A549 (cell line): ENCODE results near the gene PCDHA12. TPM values are rescaled to one million over a fixed set of nuclear protein-coding genes. Genes with fewer than 3 reads are reported as not detected.

Experiments used
- ATAC-seq, 2 experiments: fragments of 200-7000 bp in 1 of 2; fragments of >200 bp in 1 of 2; cut with Nextera tagmentation in 1 of 2; cut with Tn5 transposase in 1 of 2; 3 replicates each; pipeline versions ENCODE4 v1.8.0 to v1.9.1; 2018 to 2020; ENCODE audit warnings: mild to moderate bottlenecking in 1 of 2, moderate library complexity in 1 of 2
- CTCF ChIA-PET: fragments of 300-600 bp; sonication (Branson Sonifier 250); formaldehyde crosslinking; extraction: SDS; loops from one replicate; lab custom pipeline; 2021; ENCODE audit warnings: antibody characterized with exemption, inconsistent platforms; lab: Yijun Ruan, JAX
- POLR2A ChIA-PET: fragments of 350-600 bp; formaldehyde crosslinking; extraction: SDS; loops from one replicate; lab custom pipeline; 2021; ENCODE audit warnings: antibody characterized with exemption, inconsistent platforms; lab: Yijun Ruan, JAX
- DNase-seq, 2 experiments: peaks; one replicate each; pipeline versions ENCODE4 v3.0.0 to v3.0.0-alpha.2; 2011 to 2016; ENCODE audit warnings: low read depth in 1 of 2, low spot score in 1 of 2
- FAIRE-seq: peaks from 2 replicates; lab custom pipeline; 2011; peaks lifted over from hg19 to GRCh38; lab: Jason Lieb, UNC
- H3K27ac ChIP-seq, 2 experiments: fragments of >200 bp; sonication (Bioruptor Twin); formaldehyde crosslinking; 3 replicates each; pipeline ENCODE4 v1.5.1; 2016 to 2017
- H3K4me1 ChIP-seq: fragments of >200 bp; sonication (Bioruptor Twin); formaldehyde crosslinking; 3 replicates; pipeline ENCODE4 v1.6.1; 2016
- H3K4me2 ChIP-seq: fragments of >200 bp; sonication (Bioruptor Twin); formaldehyde crosslinking; 3 replicates; pipeline ENCODE4 v1.6.1; 2016
- H3K4me3 ChIP-seq: fragments of >200 bp; sonication (Bioruptor Twin); formaldehyde crosslinking; 3 replicates; pipeline ENCODE4 v1.5.1; 2016
- H3K9me3 ChIP-seq: fragments of >200 bp; sonication (Bioruptor Twin); formaldehyde crosslinking; 3 replicates; pipeline ENCODE4 v1.6.1; 2016
- CBX2 ChIP-seq: fragments of 200-600 bp; sonication (generic); IDR thresholded peaks from 2 replicates; pipeline ENCODE4 v1.6.1; 2016; ENCODE audit warnings: low read depth, mild to moderate bottlenecking, borderline replicate concordance
- CTCF ChIP-seq: fragments of >200 bp; sonication (Bioruptor Twin); formaldehyde crosslinking; IDR thresholded peaks from 3 replicates; pipeline ENCODE4 v1.5.1; 2016
- FOSB ChIP-seq: fragments of 250-450 bp; sonication (Bioruptor Pico); IDR thresholded peaks from 2 replicates; pipeline ENCODE4 v1.5.0; 2020; ENCODE audit warnings: mild to moderate bottlenecking, moderate library complexity
- GATA3 ChIP-seq: IDR thresholded peaks from 2 replicates; pipeline ENCODE4 v1.6.1; 2012; ENCODE audit warnings: borderline replicate concordance
- HEYL ChIP-seq: fragments of 250-450 bp; sonication (Bioruptor Pico); IDR thresholded peaks from 2 replicates; pipeline ENCODE4 v1.8.0; 2021; ENCODE audit warnings: mild to moderate bottlenecking, moderate library complexity
- JUN ChIP-seq, 2 experiments: fragments of >200 bp; sonication (Bioruptor Twin); formaldehyde crosslinking; IDR thresholded peaks; 2 replicates in 1 of 2; 3 replicates in 1 of 2; pipeline ENCODE4 v1.6.1; 2016 to 2017
- MAX ChIP-seq: IDR thresholded peaks from 2 replicates; pipeline ENCODE4 v1.6.1; 2012
- MAZ ChIP-seq: fragments of 150-350 bp; IDR thresholded peaks from 2 replicates; pipeline ENCODE4 v1.6.1; 2014; ENCODE audit warnings: antibody characterized with exemption, low read depth, low read length, borderline replicate concordance
- NFE2L2 ChIP-seq: fragments of 150-350 bp; conservative IDR thresholded peaks from 2 replicates; pipeline ENCODE4 v1.6.1; 2014; ENCODE audit warnings: low read length
- RAD21 ChIP-seq, 2 experiments: fragments of >200 bp in 1 of 2; sonication (Bioruptor Twin) in 1 of 2; formaldehyde crosslinking in 1 of 2; IDR thresholded peaks in 1 of 2; conservative IDR thresholded peaks in 1 of 2; 2 replicates in 1 of 2; 3 replicates in 1 of 2; pipeline ENCODE4 v1.6.1; 2012 to 2018; ENCODE audit warnings: inconsistent platforms in 1 of 2
- RARB ChIP-seq: fragments of 250-450 bp; sonication (Bioruptor Pico); IDR thresholded peaks from 2 replicates; pipeline ENCODE4 v1.8.0; 2021; ENCODE audit warnings: mild to moderate bottlenecking, moderate library complexity
- RCOR1 ChIP-seq: fragments of 150-350 bp; IDR thresholded peaks from 2 replicates; pipeline ENCODE4 v1.6.1; 2014; ENCODE audit warnings: antibody characterized with exemption, low read length, low read depth
- RFX5 ChIP-seq: fragments of 450-650 bp; IDR thresholded peaks from 2 replicates; pipeline ENCODE4 v1.7.1; 2014; ENCODE audit warnings: antibody characterized with exemption, mild to moderate bottlenecking, moderate library complexity
- SMC3 ChIP-seq: fragments of >200 bp; sonication (Bioruptor Twin); formaldehyde crosslinking; IDR thresholded peaks from 3 replicates; pipeline ENCODE4 v1.6.1; 2018; ENCODE audit warnings: inconsistent platforms
- TP53 ChIP-seq: fragments of 250-450 bp; sonication (Bioruptor Pico); IDR thresholded peaks from 2 replicates; pipeline ENCODE4 v1.5.0; 2021; ENCODE audit warnings: mild to moderate bottlenecking, moderate library complexity
- WGBS: methylation state at CpG from one replicate; pipeline ENCODE4 v1.1.6; 2017; ENCODE audit errors: missing lambda C conversion rate; 5-methylcytosine and 5-hydroxymethylcytosine counted together
- polyA plus RNA-seq, 4 experiments: library from polyadenylated mRNA; depleted of rRNA in 3 of 4; stranded (reverse); fragments of >200 nt; fragmentation: RNase III in 1 of 4; extraction: RNeasy Plus Mini Kit Qiagen cat#74134 plus additional on column Dnase treatment in 1 of 4; gene quantifications; 2 replicates in 3 of 4; 3 replicates in 1 of 4; pipeline ENCODE4 v1.2.3, GENCODE V29; 2011 to 2017
- TF ChIP-seq, protein P1 (sequence below): fragments of 250-450 bp; sonication (Bioruptor Pico); IDR thresholded peaks from 2 replicates; pipeline ENCODE4 v1.5.0; 2020; ENCODE audit warnings: low read depth, mild to moderate bottlenecking, moderate library complexity

PCDHA12 gene
- polyA plus RNA-seq, 2 of the 4 experiments (the other 2 are of a cell fraction): 2.5 to 2.9 TPM

DNA sequence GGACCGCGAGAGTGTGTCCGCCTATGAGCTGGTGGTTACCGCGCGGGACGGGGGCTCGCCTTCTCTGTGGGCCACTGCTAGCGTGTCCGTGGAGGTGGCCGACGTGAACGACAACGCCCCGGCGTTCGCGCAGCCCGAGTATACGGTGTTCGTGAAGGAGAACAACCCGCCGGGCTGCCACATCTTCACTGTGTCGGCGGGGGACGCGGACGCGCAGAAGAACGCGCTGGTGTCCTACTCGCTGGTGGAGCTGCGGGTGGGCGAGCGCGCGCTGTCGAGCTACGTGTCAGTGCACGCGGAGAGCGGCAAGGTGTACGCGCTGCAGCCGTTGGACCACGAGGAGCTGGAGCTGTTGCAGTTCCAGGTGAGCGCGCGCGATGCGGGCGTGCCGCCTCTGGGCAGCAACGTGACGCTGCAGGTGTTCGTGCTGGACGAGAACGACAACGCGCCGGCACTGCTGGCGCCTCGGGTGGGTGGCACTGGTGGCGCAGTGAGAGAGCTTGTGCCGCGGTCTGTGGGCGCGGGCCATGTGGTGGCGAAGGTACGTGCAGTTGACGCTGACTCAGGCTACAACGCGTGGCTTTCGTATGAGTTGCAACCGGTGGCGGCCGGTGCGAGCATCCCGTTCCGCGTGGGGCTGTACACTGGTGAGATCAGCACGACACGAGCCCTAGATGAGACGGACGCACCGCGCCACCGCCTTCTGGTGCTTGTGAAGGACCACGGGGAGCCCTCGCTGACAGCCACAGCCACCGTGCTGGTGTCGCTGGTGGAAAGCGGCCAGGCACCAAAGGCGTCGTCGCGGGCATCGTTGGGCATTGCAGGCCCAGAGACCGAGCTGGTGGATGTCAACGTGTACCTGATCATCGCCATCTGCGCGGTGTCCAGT is 39.2 kb upstream of the PCDHA12 start:
- TF ChIP-seq, protein P1, sequence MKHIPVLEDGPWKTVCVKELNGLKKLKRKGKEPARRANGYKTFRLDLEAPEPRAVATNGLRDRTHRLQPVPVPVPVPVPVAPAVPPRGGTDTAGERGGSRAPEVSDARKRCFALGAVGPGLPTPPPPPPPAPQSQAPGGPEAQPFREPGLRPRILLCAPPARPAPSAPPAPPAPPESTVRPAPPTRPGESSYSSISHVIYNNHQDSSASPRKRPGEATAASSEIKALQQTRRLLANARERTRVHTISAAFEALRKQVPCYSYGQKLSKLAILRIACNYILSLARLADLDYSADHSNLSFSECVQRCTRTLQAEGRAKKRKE (CRISPR knock-in tag): no peak
- TF ChIP-seq NFE2L2: no peak
- TF ChIP-seq RARB (CRISPR knock-in tag): no peak
- no peak for TF ChIP-seq MAZ
- no peak for TF ChIP-seq TP53 (CRISPR knock-in tag)
- no peak for TF ChIP-seq MAX
- TF ChIP-seq RCOR1: no peak
- no peak for TF ChIP-seq CBX2
- TF ChIP-seq JUN (IDR thresholded peaks at IDR 0.05): no peak
- TF ChIP-seq RFX5: no peak
- FAIRE-seq (no peak), ATAC-seq (no peak), DNase-seq (no peak)
- ChIA-PET CTCF (interaction anchor here (0.8 to 1.0 kb wide), 4 partner anchors 14 to 40 kb away, joined by 3 to 4 read pairs (median 3); partner anchors contain the start of genes PCDHA12 and PCDHA5), POLR2A (no interaction called here)
- 86% methylated on average over 91 of the region's 103 CpGs for WGBS
- Histone ChIP-seq H3K4me2 (no peak overlapping the region), H3K9me3 (peaks cover 5% of the 10 kb centered on the region; the same call in 1 of the 3 replicates), H3K4me1 (no peaks in the 10 kb centered on the region), H3K4me3 (no peak overlapping the region), H3K27ac (no peak overlapping the region)

DNA sequence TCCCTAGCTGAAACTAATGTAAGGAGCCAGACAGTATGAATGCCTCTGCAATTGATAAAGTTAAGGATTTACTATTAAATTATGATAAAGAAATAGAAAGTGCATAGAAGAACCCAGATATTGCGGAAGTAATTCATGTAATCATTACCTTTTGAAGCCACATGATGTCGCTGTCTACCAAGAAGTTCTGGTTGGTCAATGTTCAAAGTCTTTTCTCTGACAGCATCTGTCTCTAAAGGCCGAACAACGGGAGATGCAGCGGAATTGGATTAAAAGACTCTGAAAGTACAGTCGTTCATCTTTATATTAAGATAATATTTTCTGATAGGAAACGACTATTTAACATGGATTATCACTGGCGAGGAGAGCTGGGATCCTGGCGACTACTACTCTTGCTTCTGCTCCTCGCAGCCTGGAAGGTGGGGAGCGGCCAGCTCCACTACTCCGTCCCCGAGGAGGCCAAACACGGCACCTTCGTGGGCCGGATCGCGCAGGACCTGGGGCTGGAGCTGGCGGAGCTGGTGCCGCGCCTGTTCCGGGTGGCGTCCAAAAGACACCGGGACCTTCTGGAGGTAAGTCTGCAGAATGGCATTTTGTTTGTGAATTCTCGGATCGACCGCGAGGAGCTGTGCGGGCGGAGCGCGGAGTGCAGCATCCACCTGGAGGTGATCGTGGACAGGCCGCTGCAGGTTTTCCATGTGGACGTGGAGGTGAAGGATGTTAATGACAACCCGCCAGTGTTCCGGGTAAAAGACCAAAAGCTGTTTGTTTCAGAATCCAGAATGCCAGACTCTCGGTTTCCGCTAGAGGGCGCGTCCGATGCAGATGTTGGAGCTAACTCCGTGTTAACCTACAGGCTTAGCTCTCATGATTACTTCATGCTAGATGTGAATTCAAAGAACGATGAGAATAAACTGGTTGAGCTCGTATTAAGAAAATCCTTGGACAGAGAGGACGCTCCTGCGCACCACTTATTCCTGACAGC is 33.8 kb upstream of the PCDHA12 start, which contains the start of gene PCDHA8:
TSS of gene PCDHA8 (plus strand) at position 210 of the 985 bp plus-strand sequence. CDS start at position 345, 135 bp downstream.
- DNase-seq (peak; percentile 20 to 46), FAIRE-seq (no peak), ATAC-seq (peak; percentile 78 to 82; a peak in 5 of 6 replicates)
- Histone ChIP-seq H3K4me1 (no peaks in the 10 kb centered on the region), H3K9me3 (0 out of 3 replicates have a peak, but pooled peaks cover 3% of the 10 kb centered on the region), H3K27ac (no peak within 1 kb of the TSS), H3K4me2 (peak within 1 kb of the TSS; percentile 55), H3K4me3 (peak within 1 kb of the TSS; percentile 42)
- ChIA-PET CTCF (interaction anchor here (0.6 to 2.4 kb wide), 28 partner anchors 8 to 528 kb away, joined by 3 to 18 read pairs (median 3); partner anchors contain the start of genes PCDHA1, PCDHA11, PCDHA12 and PCDHA5), POLR2A (no interaction called here)
- TF ChIP-seq GATA3 (no peak), FOSB (CRISPR knock-in tag) (no peak), HEYL (CRISPR knock-in tag) (no peak), CTCF (peak; percentile 33; the same call in 1 of the 3 replicates), RAD21 (conservative IDR thresholded peaks at IDR 0.05 in 1 of 2, IDR thresholded peaks at IDR 0.05 in 1 of 2) (peak; percentile 50 to 55), SMC3 (0 out of 3 replicates have a peak, but pooled peaks have one; percentile 12)
- WGBS: 54% methylated on average over 40 of the region's 47 CpGs
